ENCODE results near the gene CPM. TPM values are rescaled to one million over a fixed set of nuclear protein-coding genes. Genes with fewer than 3 reads are reported as not detected.

Gene CPM
- total RNA-seq, 1 donor from 2014 or later, result 3.6 TPM

GRCh38 chr12:68919581-68920239 is 13.3 kb downstream of the CPM start:
- Mint-ChIP-seq H3K27ac (ENCODE audit: unreplicated experiment) (no peak overlapping the region), H3K4me1 (ENCODE audit: unreplicated experiment) (no peaks in the 10 kb centered on the region)
- DNase-seq (ENCODE audit: low spot score), result no peak

GRCh38 chr12:68918960-68919359 is 14.0 kb downstream of the CPM start:
- Mint-ChIP-seq H3K27ac (ENCODE audit: unreplicated experiment) (no peak overlapping the region), H3K4me1 (ENCODE audit: unreplicated experiment) (no peaks in the 10 kb centered on the region), H3K27me3 (ENCODE audit: unreplicated experiment) (no peaks in the 10 kb centered on the region), H3K9me3 (ENCODE audit: unreplicated experiment) (no peaks in the 10 kb centered on the region), H3K4me3 (ENCODE audit: unreplicated experiment) (no peak overlapping the region), H3K36me3 (ENCODE audit: low read depth, unreplicated experiment) (no peaks in the 10 kb centered on the region)
- no peak for DNase-seq (ENCODE audit: low spot score)
- TF ChIP-seq, protein P1, sequence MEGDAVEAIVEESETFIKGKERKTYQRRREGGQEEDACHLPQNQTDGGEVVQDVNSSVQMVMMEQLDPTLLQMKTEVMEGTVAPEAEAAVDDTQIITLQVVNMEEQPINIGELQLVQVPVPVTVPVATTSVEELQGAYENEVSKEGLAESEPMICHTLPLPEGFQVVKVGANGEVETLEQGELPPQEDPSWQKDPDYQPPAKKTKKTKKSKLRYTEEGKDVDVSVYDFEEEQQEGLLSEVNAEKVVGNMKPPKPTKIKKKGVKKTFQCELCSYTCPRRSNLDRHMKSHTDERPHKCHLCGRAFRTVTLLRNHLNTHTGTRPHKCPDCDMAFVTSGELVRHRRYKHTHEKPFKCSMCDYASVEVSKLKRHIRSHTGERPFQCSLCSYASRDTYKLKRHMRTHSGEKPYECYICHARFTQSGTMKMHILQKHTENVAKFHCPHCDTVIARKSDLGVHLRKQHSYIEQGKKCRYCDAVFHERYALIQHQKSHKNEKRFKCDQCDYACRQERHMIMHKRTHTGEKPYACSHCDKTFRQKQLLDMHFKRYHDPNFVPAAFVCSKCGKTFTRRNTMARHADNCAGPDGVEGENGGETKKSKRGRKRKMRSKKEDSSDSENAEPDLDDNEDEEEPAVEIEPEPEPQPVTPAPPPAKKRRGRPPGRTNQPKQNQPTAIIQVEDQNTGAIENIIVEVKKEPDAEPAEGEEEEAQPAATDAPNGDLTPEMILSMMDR (IDR thresholded peaks at IDR 0.05; ENCODE audit: unreplicated experiment), result no peak

More at GRCh38 chr12:68919581-68920239, 13.3 kb downstream of the CPM start:
- no peaks in the 10 kb centered on the region for H3K27me3 Mint-ChIP-seq (ENCODE audit: unreplicated experiment)
- H3K4me3 Mint-ChIP-seq (ENCODE audit: unreplicated experiment), result no peak overlapping the region
- TF ChIP-seq, protein P1 (IDR thresholded peaks at IDR 0.05; ENCODE audit: unreplicated experiment), result no peak
- no peaks in the 10 kb centered on the region for H3K36me3 Mint-ChIP-seq (ENCODE audit: low read depth, unreplicated experiment)
- no peaks in the 10 kb centered on the region for H3K9me3 Mint-ChIP-seq (ENCODE audit: unreplicated experiment)

DNA sequence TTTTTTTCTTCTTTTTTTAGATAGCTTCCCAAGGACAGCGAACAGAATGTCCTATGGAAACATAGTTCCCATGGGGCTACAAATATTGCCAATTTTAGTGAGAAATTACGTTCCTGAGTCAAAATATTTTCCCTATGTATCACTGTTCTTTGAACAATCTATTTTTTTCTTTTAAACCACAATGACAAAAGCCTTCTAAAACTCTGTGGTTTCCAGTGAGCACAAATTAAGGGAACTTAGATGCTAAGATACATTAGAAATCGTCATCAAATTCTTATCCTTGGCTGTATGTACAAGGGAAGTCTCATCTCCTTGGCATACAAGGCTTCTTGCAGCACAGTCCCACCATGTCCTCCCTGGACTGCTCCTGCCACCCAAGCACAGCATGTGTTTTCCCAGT is 17.9 kb downstream of the CPM start:
- H3K9me3 Mint-ChIP-seq (ENCODE audit: unreplicated experiment), result no peaks in the 10 kb centered on the region
- TF ChIP-seq, protein P1 (IDR thresholded peaks at IDR 0.05; ENCODE audit: unreplicated experiment), result no peak
- H3K4me3 Mint-ChIP-seq (ENCODE audit: unreplicated experiment), result no peak overlapping the region
- no peak overlapping the region for H3K27ac Mint-ChIP-seq (ENCODE audit: unreplicated experiment)
- DNase-seq (ENCODE audit: low spot score), result no peak
- no peaks in the 10 kb centered on the region for H3K4me1 Mint-ChIP-seq (ENCODE audit: unreplicated experiment)
- no peaks in the 10 kb centered on the region for H3K36me3 Mint-ChIP-seq (ENCODE audit: low read depth, unreplicated experiment)
- no peaks in the 10 kb centered on the region for H3K27me3 Mint-ChIP-seq (ENCODE audit: unreplicated experiment)

DNA sequence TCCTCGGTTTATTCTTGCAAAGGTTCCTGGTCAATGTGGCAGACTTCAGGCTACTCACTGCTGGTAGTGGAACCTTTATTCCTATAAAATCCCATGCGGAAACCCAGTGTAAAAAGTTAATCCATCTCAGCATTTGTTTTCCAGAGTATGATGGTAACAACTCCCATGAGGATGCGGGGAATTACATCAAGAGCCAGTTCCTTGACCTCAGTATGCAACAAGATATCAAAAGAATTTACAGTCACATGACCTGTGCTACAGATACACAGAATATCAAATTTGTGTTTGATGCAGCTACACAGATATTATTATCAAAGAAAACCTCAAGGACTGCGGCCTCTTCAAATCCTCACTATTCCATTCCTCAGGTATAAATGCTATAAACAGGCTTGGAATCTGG is 19.3 kb downstream of the CPM start:
- Mint-ChIP-seq H3K27ac (ENCODE audit: unreplicated experiment) (no peak overlapping the region), H3K27me3 (ENCODE audit: unreplicated experiment) (no peaks in the 10 kb centered on the region)

GRCh38 chr12:68912916-68913315 is 20.1 kb downstream of the CPM start:
- TF ChIP-seq, protein P1 (IDR thresholded peaks at IDR 0.05; ENCODE audit: unreplicated experiment), result no peak
- H3K9me3 Mint-ChIP-seq (ENCODE audit: unreplicated experiment), result no peaks in the 10 kb centered on the region
- no peak for DNase-seq (ENCODE audit: low spot score)
- H3K36me3 Mint-ChIP-seq (ENCODE audit: low read depth, unreplicated experiment), result no peaks in the 10 kb centered on the region
- H3K4me1 Mint-ChIP-seq (ENCODE audit: unreplicated experiment), result no peaks in the 10 kb centered on the region
- H3K27me3 Mint-ChIP-seq (ENCODE audit: unreplicated experiment), result no peaks in the 10 kb centered on the region
- H3K27ac Mint-ChIP-seq (ENCODE audit: unreplicated experiment), result no peak overlapping the region
- no peak overlapping the region for H3K4me3 Mint-ChIP-seq (ENCODE audit: unreplicated experiment)

More for the DNA sequence above, 19.3 kb downstream of the CPM start:
- no peaks in the 10 kb centered on the region for H3K9me3 Mint-ChIP-seq (ENCODE audit: unreplicated experiment)
- TF ChIP-seq, protein P1 (IDR thresholded peaks at IDR 0.05; ENCODE audit: unreplicated experiment), result no peak
- DNase-seq (ENCODE audit: low spot score), result no peak
- no peaks in the 10 kb centered on the region for H3K4me1 Mint-ChIP-seq (ENCODE audit: unreplicated experiment)
- no peaks in the 10 kb centered on the region for H3K36me3 Mint-ChIP-seq (ENCODE audit: low read depth, unreplicated experiment)
- H3K4me3 Mint-ChIP-seq (ENCODE audit: unreplicated experiment), result no peak overlapping the region
